T-helper 9 cell (primary cell): ENCODE measurements around the gene TNIP3.

Experiments
- DNase-seq: peaks from one replicate; pipeline ENCODE4 v3.0.0-alpha.2; 2020

The TNIP3 gene

DNA sequence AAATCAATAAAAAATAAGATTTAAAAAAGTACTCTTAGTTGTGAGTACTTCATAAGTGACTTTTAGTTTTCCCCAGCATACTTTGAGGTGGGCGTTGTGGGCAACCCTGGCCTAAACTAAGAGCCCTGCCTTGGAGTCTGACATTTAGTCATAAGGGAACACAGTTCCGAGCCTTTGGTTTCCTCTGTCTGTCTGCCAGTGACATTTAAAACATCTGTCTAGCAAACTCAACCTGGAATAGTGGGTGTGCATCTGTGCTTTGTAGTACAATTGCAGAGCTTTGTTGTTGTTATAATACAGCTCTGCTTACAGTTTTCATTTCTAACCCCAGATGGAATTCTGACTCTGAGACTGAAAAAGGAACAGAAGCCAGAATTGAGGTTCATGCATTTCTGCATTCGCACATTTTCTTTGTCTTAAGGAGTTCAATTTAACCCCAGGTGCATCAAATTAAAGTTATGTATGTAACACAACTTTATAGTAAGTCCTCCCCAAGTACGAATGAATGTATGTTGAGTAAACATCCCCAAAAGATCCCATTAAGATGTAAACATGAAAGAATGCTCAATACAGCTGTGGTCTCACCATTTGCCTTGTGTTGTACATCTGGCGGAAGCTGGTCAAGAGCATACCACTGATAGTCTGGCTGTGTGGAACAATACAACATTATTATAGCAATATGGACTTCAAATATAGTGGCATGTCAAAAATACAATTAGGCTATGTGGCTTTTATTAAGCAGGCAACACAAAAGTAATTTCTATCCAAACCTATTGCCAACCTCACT, 25.9 kb downstream of the TNIP3 start:
- no peak for DNase-seq

- DNase-seq, result no peak
Observed at GRCh38 chr4:121130326-121130660, 33.8 kb downstream of the TNIP3 start.

DNA sequence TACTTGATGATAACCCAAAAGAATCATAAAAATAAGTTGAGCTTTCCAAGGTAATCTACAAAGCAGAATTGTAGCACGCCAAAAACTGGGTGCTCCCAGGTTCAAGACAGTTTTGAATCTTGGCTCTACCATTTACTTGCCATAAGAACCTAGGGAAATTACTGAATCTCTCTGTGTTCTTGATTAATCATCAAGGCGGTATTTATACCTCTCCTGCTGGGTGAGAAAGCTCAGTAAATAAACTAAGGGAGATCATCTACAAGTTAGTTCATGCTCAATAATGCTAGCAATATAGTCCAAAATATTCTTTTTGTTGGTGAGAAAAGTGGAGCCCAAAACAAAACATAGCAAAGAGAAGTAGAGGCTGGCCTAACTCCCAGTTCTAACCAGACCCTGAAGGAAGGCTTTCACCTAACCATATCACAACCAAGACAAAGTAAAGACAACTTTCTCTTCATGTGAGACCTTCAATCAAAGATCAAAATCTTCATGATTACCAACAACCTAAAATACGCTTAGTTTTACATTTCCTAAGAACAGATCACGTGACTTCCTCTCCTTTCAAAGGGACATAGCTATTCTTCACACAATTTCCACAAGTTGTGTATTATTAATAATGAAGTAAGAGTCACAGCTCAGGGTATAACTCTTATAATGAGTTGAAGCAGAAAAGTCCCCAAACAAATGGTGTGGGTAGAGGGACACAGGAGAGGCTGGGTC, 34.4 kb downstream of the TNIP3 start:
- no peak for DNase-seq

- no peak for DNase-seq
Observed at GRCh38 chr4:121127100-121127499, 37.0 kb downstream of the TNIP3 start.

GRCh38 chr4:121126449-121127006, 37.6 kb downstream of the TNIP3 start:
- no peak for DNase-seq

- no peak for DNase-seq
Observed at GRCh38 chr4:121125498-121125885, 38.6 kb downstream of the TNIP3 start.

DNA sequence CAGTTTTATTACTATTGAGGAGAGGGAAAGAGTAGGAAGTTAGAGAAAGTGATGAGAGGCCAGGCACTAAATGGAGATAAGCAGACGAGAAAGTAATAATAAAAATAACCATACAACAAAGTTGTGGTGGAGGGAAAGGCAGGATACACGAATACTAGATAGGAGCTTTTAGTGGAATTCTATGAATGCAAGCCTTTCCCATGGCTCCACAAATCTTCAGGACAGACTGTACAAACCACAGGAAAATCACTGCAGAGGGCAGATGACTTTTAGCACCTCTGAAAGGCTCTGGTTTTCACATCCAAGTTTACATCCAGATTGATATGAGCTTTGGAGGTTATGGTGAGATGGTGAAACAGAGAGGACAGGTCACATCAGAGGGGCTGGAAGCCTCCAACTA, 41.5 kb downstream of the TNIP3 start:
- DNase-seq, result no peak

DNA sequence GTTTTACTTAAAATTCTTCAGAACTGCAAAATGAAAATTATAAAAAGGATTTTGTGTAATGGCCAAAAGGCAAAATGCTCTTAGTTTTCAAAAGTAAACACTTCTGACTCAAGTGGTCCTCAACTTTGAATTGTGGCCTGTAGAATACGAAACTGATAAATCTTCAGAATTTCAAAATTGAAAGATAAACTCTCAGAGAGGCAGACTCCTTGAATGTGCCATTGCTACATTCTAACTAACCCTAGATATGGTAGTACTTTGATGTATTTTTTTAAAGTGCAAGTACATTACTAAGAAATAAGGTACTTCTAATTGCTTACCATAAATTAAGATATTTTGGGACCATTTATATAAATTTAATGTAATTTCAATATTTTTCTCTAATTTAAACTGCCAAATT, 44.4 kb downstream of the TNIP3 start:
- DNase-seq, result no peak

GRCh38 chr4:121118344-121118743, 45.8 kb downstream of the TNIP3 start:
- no peak for DNase-seq

- no peak for DNase-seq
Observed at GRCh38 chr4:121114756-121115155, 49.4 kb downstream of the TNIP3 start.

GRCh38 chr4:121112530-121112929, 51.6 kb downstream of the TNIP3 start:
- no peak for DNase-seq

DNA sequence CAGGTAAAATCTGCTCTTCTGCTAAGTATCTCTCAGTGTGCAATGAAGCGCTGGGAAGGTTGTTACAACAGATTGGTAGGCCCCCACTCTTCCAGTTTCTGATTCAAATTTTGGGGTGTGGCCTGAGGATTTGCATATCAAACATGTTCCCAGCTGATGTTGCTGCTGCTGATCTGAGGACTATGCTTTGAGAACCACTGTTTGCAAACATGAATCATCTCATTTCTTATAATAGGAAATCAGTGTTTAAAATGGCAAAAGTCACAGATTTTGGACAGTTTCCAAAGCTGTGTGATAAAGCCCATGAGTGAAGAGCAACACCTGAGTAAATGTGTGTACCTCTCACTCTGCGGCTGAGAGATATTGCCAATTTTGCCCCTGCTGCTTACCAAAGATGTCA, 55.6 kb downstream of the TNIP3 start:
- no peak for DNase-seq

DNA sequence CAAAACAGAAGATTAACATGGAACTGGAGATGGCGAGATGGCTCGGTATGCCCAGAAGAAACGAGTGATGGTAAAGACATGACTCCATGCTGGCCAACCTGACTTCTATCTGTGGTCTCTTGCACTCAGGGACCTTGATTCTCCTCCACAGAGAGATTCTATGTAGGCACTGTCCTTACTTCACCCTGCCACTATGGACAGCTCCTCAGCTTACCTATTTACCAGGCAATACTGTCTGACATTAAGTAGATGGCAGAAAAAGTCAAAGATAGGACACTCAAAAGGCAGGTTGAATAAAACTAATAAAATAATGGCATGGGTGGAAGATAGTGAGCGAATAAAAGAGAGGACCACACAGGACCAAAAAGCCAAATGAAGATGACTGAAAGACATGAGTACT, 56.6 kb downstream of the TNIP3 start:
- DNase-seq, result no peak

GRCh38 chr4:121100093-121100775, 63.9 kb downstream of the TNIP3 start:
- DNase-seq, result no peak

DNA sequence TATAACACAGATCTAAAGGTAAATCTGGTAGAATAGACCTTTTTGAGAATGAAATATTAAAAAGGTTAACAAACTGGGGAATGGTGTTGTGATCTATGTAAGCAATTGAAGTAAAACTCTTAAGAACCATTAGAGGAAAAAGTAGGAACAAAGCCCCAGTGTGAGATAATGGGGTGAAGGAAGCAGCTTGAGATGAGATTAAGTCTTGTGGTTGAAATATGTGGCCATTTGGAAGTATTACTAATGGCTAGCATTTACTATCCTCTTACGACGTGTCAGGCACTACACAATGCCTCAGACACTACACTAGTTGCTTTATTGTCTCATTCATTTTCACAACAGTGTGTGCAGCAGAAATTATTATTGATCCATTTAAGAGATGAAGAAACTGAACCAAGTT, 65.9 kb downstream of the TNIP3 start:
- no peak for DNase-seq

GRCh38 chr4:121096629-121097028, 67.5 kb downstream of the TNIP3 start:
- no peak for DNase-seq

- DNase-seq, result no peak
Observed at GRCh38 chr4:121096191-121096590, 67.9 kb downstream of the TNIP3 start.

DNA sequence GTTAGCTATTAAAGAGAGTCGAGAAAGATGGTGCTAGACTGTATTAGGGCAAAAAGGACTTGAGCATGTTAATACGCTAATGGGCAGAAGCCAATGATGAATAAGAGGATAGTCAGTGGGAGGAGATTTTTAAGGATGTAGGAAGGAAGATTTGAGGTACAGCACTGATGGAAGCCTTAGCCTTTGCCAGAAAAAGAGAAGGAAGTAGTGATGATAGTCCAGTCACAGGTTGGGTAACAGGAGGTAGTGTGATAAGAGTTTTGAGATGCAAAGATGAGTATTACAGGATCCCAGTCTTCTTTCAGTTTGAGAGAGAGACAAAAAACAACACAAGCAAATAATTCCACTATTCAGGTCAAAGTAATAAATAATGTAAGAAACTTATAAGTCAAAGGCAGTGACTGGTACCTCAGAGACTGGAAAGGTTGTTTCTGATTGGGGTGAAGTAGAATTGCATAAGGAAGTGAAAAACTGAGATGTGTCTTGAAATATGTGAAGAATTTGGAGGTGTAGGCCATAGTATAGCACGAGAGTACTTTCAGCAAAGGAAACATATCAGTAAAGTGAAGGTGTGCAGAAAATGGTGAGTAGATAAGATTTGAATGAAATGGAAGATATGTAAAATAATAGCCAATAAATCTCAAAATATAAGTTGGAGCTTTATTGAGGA, 69.7 kb downstream of the TNIP3 start:
- DNase-seq, result no peak

GRCh38 chr4:121093261-121093660, 70.9 kb downstream of the TNIP3 start:
- no peak for DNase-seq

- DNase-seq, result no peak
Observed at GRCh38 chr4:121091941-121092340, 72.2 kb downstream of the TNIP3 start.

GRCh38 chr4:121088867-121089266, 75.3 kb downstream of the TNIP3 start:
- no peak for DNase-seq
